ENCODE results near the gene CD59. TPM values are rescaled to one million over a fixed set of nuclear protein-coding genes. Genes with fewer than 3 reads are reported as not detected.
"Not testable (repeated sequence)": the region's sequence is repeated elsewhere in the genome, so short reads cannot be mapped to it uniquely, and the experiment has no call there.

The CD59 gene
- total RNA-seq, 1 donor from 2014 or later: 92.9 TPM

- no peak for ATAC-seq (ENCODE audit: low read depth)
- DNase-seq: no peak
- TF ChIP-seq CTCF (IDR thresholded peaks at IDR 0.05): no peak
- H3K36me3 Mint-ChIP-seq (ENCODE audit: low read depth): no peaks in the 10 kb centered on the region
- H3K4me3 Mint-ChIP-seq: no peak overlapping the region
- no peaks in the 10 kb centered on the region for H3K9me3 Mint-ChIP-seq
- H3K4me1 Mint-ChIP-seq: no peaks in the 10 kb centered on the region
- no peak overlapping the region for H3K27ac Mint-ChIP-seq
- ChIA-PET CTCF (no interaction called here), POLR2A (no interaction called here)
- intact Hi-C loops (cut with micrococcal nuclease): no loop called here
- H3K27me3 Mint-ChIP-seq: peaks cover 16% of the 10 kb centered on the region
Observed at GRCh38 chr11:33663121-33663520, 73.1 kb downstream of the CD59 start.

- ATAC-seq (ENCODE audit: low read depth); H3K4me1 Mint-ChIP-seq; H3K36me3 Mint-ChIP-seq (ENCODE audit: low read depth); H3K9me3 Mint-ChIP-seq; POLR2A ChIA-PET; CTCF ChIA-PET; H3K4me3 Mint-ChIP-seq; DNase-seq; intact Hi-C loops (cut with micrococcal nuclease); H3K27ac Mint-ChIP-seq: not testable (repeated sequence)
- H3K27me3 Mint-ChIP-seq: peaks cover 17% of the 10 kb centered on the region
Observed at GRCh38 chr11:33661526-33661925, 74.7 kb downstream of the CD59 start.

GRCh38 chr11:33660962-33661361, 75.3 kb downstream of the CD59 start:
- Mint-ChIP-seq H3K36me3 (ENCODE audit: low read depth) (no peaks in the 10 kb centered on the region), H3K27me3 (peaks cover 17% of the 10 kb centered on the region), H3K27ac (no peak overlapping the region), H3K4me3 (no peak overlapping the region), H3K4me1 (no peaks in the 10 kb centered on the region), H3K9me3 (no peaks in the 10 kb centered on the region)
- CTCF ChIA-PET: no interaction called here
- DNase-seq (no peak), ATAC-seq (ENCODE audit: low read depth) (no peak)
- intact Hi-C loops (cut with micrococcal nuclease): no loop called here
- POLR2A ChIA-PET: no interaction called here
- TF ChIP-seq CTCF (IDR thresholded peaks at IDR 0.05): no peak

- Mint-ChIP-seq H3K27me3 (peaks cover 15% of the 10 kb centered on the region), H3K9me3 (no peaks in the 10 kb centered on the region), H3K4me1 (no peaks in the 10 kb centered on the region), H3K36me3 (ENCODE audit: low read depth) (no peaks in the 10 kb centered on the region), H3K27ac (no peak overlapping the region), H3K4me3 (no peak overlapping the region)
- intact Hi-C loops (cut with micrococcal nuclease): no loop called here
- CTCF ChIA-PET: no interaction called here
- no peak for TF ChIP-seq CTCF (IDR thresholded peaks at IDR 0.05)
- POLR2A ChIA-PET: no interaction called here
- no peak for ATAC-seq (ENCODE audit: low read depth)
- DNase-seq: no peak
Observed at GRCh38 chr11:33659370-33660139, 76.7 kb downstream of the CD59 start.

GRCh38 chr11:33658195-33658900, 77.9 kb downstream of the CD59 start:
- Mint-ChIP-seq H3K27ac (no peak overlapping the region), H3K4me3 (no peak overlapping the region), H3K9me3 (no peaks in the 10 kb centered on the region), H3K36me3 (ENCODE audit: low read depth) (no peaks in the 10 kb centered on the region), H3K27me3 (peaks cover 10% of the 10 kb centered on the region), H3K4me1 (no peaks in the 10 kb centered on the region)
- intact Hi-C loops (cut with micrococcal nuclease): no loop called here
- CTCF ChIA-PET: no interaction called here
- DNase-seq (no peak), ATAC-seq (ENCODE audit: low read depth) (no peak)
- no peak for TF ChIP-seq CTCF (IDR thresholded peaks at IDR 0.05)
- POLR2A ChIA-PET: no interaction called here

All from activated B cell treated with CpG ODN at 0.5 μM for 24 hours (primary cell).